PFSK-1 (cell line): ENCODE measurements around the gene CSF1R.

Experiments
- FOXP2 ChIP-seq: optimal IDR thresholded peaks from 2 replicates; pipeline ENCODE3; 2011; ENCODE audit warnings: borderline replicate concordance, control low read depth, inconsistent platforms; ENCODE audit not compliant: insufficient read depth; ENCODE audit errors: extremely low read length, extremely low read depth
- POLR2AphosphoS5 ChIP-seq: IDR thresholded peaks from 2 replicates; pipeline ENCODE4 v1.6.1; 2012; ENCODE audit warnings: low read depth, mild to moderate bottlenecking, control low read depth, low read length, moderate library complexity
- REST ChIP-seq, 2 experiments: IDR thresholded peaks; 2 replicates each; pipeline versions ENCODE4 v1.6.1 to v1.8.0; 2011 to 2012; ENCODE audit warnings: low read depth in 2 of 2, low read length in 2 of 2, control low read depth in 1 of 2, inconsistent platforms in 1 of 2, mild to moderate bottlenecking in 1 of 2, moderate library complexity in 1 of 2; ENCODE audit not compliant: insufficient read depth in 1 of 2
- SIN3A ChIP-seq: IDR thresholded peaks from 2 replicates; pipeline ENCODE4 v1.6.1; 2012; ENCODE audit warnings: mild to moderate bottlenecking, low read length, moderate library complexity, borderline replicate concordance; ENCODE audit not compliant: insufficient read depth
- TAF1 ChIP-seq: IDR thresholded peaks from 2 replicates; pipeline ENCODE4 v1.6.1; 2012; ENCODE audit warnings: low read length, control low read depth, borderline replicate concordance; ENCODE audit not compliant: insufficient read depth

Gene CSF1R

DNA sequence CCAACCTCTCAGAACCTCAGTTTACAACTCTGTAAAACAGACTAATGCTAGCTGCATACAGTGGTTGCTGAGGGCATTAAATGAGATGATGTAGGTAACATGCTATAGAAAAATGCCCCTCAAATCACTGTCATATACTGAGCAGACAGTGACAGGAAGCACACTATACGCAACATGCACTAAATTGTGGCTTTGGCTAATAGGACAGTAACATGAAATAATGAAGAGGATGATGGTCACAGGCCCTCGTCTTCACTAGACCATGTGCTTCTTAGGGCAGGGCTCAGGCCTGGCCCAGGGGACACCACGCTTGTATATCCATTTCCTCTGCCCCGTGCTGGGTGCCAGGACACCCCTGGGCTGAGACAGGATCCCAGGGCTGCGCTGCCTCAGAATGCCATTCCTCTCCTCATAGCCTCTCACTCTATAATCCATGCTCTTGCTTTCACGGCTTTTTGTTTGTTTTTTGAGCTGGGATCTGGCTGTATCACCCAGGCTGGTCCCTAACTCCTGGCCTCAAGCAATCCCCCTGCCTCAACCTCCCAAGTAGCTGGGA lies 18.9 kb downstream of the CSF1R start:
- TF ChIP-seq POLR2AphosphoS5 (no peak), FOXP2 (no peak), SIN3A (no peak), REST (IDR thresholded peaks at IDR 0.05; ENCODE audit: insufficient read depth in 1 of 2, low read depth in 2 of 2, low read length in 2 of 2) (no peak), TAF1 (no peak)

GRCh38 chr5:150066901-150067396 lies 19.4 kb downstream of the CSF1R start:
- TF ChIP-seq REST (IDR thresholded peaks at IDR 0.05; ENCODE audit: insufficient read depth in 1 of 2, low read depth in 2 of 2, low read length in 2 of 2) (no peak), TAF1 (no peak), SIN3A (no peak), FOXP2 (no peak), POLR2AphosphoS5 (no peak)

GRCh38 chr5:150066436-150066835 lies 19.9 kb downstream of the CSF1R start:
- no peak for TF ChIP-seq SIN3A
- no peak for TF ChIP-seq REST (IDR thresholded peaks at IDR 0.05; ENCODE audit: insufficient read depth in 1 of 2, low read depth in 2 of 2, low read length in 2 of 2)
- TF ChIP-seq POLR2AphosphoS5, result no peak
- no peak for TF ChIP-seq FOXP2
- no peak for TF ChIP-seq TAF1

- TF ChIP-seq TAF1 (no peak), FOXP2 (no peak), SIN3A (no peak), REST (IDR thresholded peaks at IDR 0.05; ENCODE audit: insufficient read depth in 1 of 2, low read depth in 2 of 2, low read length in 2 of 2) (no peak), POLR2AphosphoS5 (no peak)
Measured at GRCh38 chr5:150065886-150066285, 20.5 kb downstream of the CSF1R start.
